Ishikawa (cell line): ENCODE results near the gene RNF180.

Experiments
- CEBPB ChIP-seq: IDR thresholded peaks from 2 replicates; pipeline ENCODE4 v1.6.1; 2012
- CREB1 ChIP-seq: IDR thresholded peaks from 2 replicates; pipeline ENCODE4 v1.6.1; 2012; ENCODE audit warnings: low read depth
- EGR1 ChIP-seq: IDR thresholded peaks from 2 replicates; pipeline ENCODE4 v1.6.1; 2012
- EP300 ChIP-seq: IDR thresholded peaks from 2 replicates; pipeline ENCODE4 v1.6.1; 2012; ENCODE audit warnings: borderline replicate concordance
- FOXM1 ChIP-seq: IDR thresholded peaks from 2 replicates; pipeline ENCODE4 v1.6.1; 2012; ENCODE audit warnings: low read depth, borderline replicate concordance
- NFIC ChIP-seq: IDR thresholded peaks from 2 replicates; pipeline ENCODE4 v1.6.1; 2012
- RAD21 ChIP-seq: IDR thresholded peaks from 2 replicates; pipeline ENCODE4 v1.6.1; 2012; ENCODE audit warnings: low read depth
- TAF1 ChIP-seq: IDR thresholded peaks from 2 replicates; pipeline ENCODE4 v1.6.1; 2012; ENCODE audit warnings: low read depth, mild to moderate bottlenecking
- TCF12 ChIP-seq: IDR thresholded peaks from 2 replicates; pipeline ENCODE4 v1.6.1; 2012; ENCODE audit warnings: low read depth
- TEAD4 ChIP-seq: IDR thresholded peaks from 2 replicates; pipeline ENCODE4 v1.6.1; 2012
- YY1 ChIP-seq: IDR thresholded peaks from 2 replicates; pipeline ENCODE4 v1.6.1; 2012; ENCODE audit warnings: low read depth
- ZBTB7A ChIP-seq: IDR thresholded peaks from 2 replicates; pipeline ENCODE4 v1.6.1; 2012; ENCODE audit warnings: low read depth
- TF ChIP-seq, protein P1 (sequence below): IDR thresholded peaks from 2 replicates; pipeline ENCODE4 v1.6.1; 2012; ENCODE audit warnings: low read depth, mild to moderate bottlenecking
- TF ChIP-seq, protein P2 (sequence below): IDR thresholded peaks from 2 replicates; pipeline ENCODE4 v1.6.1; 2012
- TF ChIP-seq, protein P3 (sequence below): IDR thresholded peaks from 2 replicates; pipeline ENCODE4 v1.6.1; 2012

Gene RNF180

DNA sequence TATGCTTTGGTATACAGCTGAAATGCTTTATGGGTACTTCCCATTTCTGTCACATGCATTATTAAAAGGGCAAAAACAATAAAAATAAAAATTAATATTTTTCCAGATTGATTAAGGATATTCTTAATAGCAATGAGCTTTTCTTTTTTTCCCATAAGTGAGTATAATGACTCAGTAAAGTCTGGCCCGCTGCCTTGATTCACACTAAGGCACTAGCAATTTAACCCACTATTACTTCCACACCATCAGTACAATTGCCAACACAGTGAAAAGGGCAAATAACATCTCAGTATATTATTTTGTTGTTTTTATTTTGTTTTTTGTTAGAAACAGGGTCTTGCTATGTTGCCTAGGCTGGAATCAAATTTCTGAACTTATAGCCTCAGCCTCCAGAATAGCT is 150.1 kb downstream of the RNF180 start:
- TF ChIP-seq ZBTB7A (no peak), EGR1 (no peak), TAF1 (no peak), TEAD4 (no peak), FOXM1 (no peak), CREB1 (no peak)
- TF ChIP-seq, protein P1, sequence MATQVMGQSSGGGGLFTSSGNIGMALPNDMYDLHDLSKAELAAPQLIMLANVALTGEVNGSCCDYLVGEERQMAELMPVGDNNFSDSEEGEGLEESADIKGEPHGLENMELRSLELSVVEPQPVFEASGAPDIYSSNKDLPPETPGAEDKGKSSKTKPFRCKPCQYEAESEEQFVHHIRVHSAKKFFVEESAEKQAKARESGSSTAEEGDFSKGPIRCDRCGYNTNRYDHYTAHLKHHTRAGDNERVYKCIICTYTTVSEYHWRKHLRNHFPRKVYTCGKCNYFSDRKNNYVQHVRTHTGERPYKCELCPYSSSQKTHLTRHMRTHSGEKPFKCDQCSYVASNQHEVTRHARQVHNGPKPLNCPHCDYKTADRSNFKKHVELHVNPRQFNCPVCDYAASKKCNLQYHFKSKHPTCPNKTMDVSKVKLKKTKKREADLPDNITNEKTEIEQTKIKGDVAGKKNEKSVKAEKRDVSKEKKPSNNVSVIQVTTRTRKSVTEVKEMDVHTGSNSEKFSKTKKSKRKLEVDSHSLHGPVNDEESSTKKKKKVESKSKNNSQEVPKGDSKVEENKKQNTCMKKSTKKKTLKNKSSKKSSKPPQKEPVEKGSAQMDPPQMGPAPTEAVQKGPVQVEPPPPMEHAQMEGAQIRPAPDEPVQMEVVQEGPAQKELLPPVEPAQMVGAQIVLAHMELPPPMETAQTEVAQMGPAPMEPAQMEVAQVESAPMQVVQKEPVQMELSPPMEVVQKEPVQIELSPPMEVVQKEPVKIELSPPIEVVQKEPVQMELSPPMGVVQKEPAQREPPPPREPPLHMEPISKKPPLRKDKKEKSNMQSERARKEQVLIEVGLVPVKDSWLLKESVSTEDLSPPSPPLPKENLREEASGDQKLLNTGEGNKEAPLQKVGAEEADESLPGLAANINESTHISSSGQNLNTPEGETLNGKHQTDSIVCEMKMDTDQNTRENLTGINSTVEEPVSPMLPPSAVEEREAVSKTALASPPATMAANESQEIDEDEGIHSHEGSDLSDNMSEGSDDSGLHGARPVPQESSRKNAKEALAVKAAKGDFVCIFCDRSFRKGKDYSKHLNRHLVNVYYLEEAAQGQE: no peak
- TF ChIP-seq, protein P2, sequence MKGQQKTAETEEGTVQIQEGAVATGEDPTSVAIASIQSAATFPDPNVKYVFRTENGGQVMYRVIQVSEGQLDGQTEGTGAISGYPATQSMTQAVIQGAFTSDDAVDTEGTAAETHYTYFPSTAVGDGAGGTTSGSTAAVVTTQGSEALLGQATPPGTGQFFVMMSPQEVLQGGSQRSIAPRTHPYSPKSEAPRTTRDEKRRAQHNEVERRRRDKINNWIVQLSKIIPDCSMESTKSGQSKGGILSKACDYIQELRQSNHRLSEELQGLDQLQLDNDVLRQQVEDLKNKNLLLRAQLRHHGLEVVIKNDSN: no peak

DNA sequence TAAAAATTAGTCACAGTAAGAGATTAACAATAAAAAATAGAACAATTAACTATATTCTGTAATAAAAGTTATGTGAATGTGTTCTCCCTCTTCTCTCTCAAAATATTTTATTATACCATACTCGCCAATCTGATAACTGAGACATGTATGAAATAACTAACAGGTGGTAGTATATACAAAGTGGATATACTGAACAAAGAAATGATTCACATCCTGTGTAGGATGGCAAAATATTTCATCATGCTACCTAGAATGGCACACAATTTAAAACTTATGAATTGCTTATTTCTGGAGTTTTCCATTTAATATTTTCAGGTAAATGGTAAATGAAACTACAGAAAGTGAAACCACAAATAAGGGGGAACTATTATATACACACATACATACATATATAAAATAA is 152.5 kb downstream of the RNF180 start:
- TF ChIP-seq, protein P2: no peak
- no peak for TF ChIP-seq TAF1
- no peak for TF ChIP-seq RAD21
- no peak for TF ChIP-seq ZBTB7A

DNA sequence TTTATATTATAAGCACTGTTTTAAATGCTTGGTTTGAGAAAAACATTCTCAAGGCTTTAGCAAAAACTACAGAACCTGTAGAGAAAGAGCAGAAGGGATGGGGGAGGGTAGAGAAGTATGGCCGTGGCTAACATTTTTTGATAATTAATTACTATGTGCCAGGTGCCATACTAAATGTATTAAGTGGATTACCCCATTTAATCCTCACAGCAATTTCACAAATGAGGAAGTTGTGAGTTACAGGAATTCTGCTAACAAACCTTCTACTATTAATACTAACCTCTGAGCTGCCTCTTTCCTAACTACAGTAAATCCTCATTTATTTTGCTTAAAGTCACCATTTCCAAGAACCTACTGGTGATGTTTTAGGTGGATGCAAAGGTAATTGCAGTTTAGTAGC is 157.9 kb downstream of the RNF180 start:
- TF ChIP-seq CEBPB: no peak
- no peak for TF ChIP-seq TCF12
- no peak for TF ChIP-seq FOXM1
- TF ChIP-seq EP300: no peak

DNA sequence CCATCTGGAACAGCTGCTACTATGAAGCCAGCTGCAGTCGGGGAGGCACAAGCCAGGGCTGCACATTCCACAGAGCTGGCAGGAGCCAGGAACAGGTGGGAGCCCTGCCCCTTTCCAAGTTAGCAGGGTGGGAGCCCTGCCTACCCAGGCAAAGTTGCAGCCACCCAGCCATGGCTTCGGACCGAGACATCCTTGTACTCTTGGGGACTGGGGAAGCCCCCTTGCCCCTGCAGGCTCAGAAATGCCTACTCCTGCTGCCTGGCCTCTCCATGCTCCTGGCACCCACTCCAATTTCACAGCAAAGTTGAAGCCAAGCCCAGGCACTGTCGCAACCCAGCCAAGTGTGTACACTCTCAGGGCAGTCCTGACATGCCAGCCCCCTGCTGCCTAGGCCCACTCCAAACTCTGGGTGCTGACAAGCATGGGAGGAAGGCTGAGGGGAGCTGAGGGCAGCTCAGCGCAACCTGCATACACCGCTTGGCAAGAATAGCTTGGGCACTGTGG is 165.1 kb downstream of the RNF180 start:
- TF ChIP-seq FOXM1: no peak
- TF ChIP-seq EP300: no peak
- no peak for TF ChIP-seq ZBTB7A
- TF ChIP-seq NFIC: no peak
- TF ChIP-seq TCF12: no peak

DNA sequence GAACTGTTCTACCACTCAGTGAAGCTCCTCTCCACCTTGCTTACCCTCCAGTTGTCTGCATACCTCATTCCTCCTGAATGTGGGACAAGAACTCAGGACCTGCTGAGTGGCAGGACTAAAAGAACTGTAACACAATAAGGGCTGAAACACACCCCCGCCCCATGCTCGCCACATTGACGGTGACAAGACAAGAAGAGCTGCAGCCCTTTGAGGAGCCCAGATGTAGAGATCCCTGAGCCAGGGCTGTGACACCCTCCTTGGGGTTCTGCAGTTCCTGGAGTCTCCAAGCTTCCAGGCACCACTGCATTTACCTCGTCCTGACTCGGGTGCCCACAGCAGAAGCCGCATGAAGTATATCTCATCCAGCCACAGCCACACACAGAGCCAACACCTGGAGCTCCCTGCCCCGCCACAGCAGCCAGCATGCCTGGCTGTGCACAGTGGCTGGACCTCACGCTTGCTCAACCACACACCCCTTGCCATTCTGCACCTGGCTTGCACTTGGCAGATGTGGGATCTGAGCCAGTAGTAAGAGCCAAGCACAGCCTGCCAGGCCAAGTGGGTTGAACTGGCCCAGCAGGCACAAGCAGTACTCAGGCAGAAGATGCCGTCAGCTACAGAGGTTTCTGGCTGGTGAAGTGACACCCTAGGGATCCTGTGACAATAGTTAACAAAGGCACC is 166.1 kb downstream of the RNF180 start:
- TF ChIP-seq, protein P1: no peak
- no peak for TF ChIP-seq NFIC
- TF ChIP-seq EP300: no peak
- no peak for TF ChIP-seq EGR1
- TF ChIP-seq CEBPB: no peak
- TF ChIP-seq, protein P3, sequence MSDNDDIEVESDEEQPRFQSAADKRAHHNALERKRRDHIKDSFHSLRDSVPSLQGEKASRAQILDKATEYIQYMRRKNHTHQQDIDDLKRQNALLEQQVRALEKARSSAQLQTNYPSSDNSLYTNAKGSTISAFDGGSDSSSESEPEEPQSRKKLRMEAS: no peak
- no peak for TF ChIP-seq TAF1
- TF ChIP-seq YY1: no peak
- no peak for TF ChIP-seq RAD21
- TF ChIP-seq FOXM1: no peak
- TF ChIP-seq, protein P2: no peak
- no peak for TF ChIP-seq CREB1
- TF ChIP-seq ZBTB7A: no peak
- no peak for TF ChIP-seq TEAD4
- TF ChIP-seq TCF12: no peak

DNA sequence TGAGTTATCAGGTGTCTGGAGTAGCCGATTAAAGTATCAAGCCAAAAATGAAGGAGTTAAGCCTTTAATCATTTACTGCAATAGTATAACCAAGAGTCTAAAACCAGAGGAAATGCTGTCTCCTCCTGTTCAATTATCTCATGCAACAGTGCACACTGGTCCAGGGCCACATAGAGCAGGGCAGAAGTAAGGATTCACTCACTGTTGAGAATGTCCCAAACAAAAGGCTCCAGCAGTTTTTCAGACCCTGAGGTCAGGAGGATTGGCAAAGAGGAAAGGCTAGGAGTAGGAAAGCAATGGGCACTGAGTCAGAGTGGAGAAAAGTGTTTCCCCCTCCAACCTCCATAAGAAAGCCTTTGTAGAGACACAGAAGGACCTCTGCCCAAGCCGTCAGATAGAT is 168.2 kb downstream of the RNF180 start:
- TF ChIP-seq NFIC (no peak), YY1 (no peak), RAD21 (no peak), TCF12 (no peak), CREB1 (no peak)
- TF ChIP-seq, protein P1: no peak
